AG09309 (cell line): ENCODE results near the gene LRRC27.

Experiments
- DNase-seq: peaks from one replicate; pipeline ENCODE4 v3.0.0-alpha.2; 2010; ENCODE audit warnings: low read depth
- H3K4me3 ChIP-seq: 2 replicates; pipeline ENCODE4 v1.5.1; 2011; ENCODE audit warnings: mild to moderate bottlenecking, low read depth, low read length, moderate library complexity; ENCODE audit not compliant: control insufficient read depth
- TF ChIP-seq, protein P1 (sequence below): IDR thresholded peaks from 2 replicates; pipeline ENCODE4 v1.5.1; 2011; ENCODE audit warnings: mild to moderate bottlenecking, low read depth, low read length, inconsistent platforms; ENCODE audit not compliant: insufficient read depth, control insufficient read depth; ENCODE audit errors: missing control alignments

Gene LRRC27

DNA sequence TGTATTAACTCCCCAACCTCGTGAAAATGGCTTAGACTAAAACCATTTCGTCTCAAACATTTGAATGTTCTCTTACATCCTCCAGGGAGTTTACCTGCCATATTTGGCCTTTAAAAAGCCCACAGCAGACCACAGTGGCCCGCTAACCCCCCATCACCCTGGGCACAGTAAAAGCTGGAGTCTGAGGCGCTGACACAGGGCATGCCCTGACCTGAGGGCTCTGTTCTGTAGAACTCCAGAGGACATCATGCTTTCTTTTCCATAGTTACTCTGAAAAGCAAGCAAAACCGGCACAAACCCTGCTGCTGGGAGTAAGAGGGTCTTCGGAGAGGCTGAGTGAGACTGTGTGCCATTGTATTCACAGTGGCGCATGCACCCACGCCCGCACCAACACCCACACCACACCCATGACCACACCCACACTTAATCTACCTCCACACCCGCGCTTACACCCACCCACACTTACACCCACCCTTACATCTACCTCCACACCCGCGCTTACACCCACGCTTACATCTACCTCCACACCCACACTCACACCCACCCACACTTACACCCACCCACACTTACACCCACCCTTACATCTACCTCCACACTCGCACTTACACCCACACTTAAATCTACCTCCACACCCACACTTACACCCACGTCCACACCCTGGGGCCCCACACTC lies 32.1 kb downstream of the LRRC27 start:
- TF ChIP-seq, protein P1, sequence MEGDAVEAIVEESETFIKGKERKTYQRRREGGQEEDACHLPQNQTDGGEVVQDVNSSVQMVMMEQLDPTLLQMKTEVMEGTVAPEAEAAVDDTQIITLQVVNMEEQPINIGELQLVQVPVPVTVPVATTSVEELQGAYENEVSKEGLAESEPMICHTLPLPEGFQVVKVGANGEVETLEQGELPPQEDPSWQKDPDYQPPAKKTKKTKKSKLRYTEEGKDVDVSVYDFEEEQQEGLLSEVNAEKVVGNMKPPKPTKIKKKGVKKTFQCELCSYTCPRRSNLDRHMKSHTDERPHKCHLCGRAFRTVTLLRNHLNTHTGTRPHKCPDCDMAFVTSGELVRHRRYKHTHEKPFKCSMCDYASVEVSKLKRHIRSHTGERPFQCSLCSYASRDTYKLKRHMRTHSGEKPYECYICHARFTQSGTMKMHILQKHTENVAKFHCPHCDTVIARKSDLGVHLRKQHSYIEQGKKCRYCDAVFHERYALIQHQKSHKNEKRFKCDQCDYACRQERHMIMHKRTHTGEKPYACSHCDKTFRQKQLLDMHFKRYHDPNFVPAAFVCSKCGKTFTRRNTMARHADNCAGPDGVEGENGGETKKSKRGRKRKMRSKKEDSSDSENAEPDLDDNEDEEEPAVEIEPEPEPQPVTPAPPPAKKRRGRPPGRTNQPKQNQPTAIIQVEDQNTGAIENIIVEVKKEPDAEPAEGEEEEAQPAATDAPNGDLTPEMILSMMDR: no peak
- DNase-seq: peak; percentile 23
- H3K4me3 ChIP-seq: no peak overlapping the region

DNA sequence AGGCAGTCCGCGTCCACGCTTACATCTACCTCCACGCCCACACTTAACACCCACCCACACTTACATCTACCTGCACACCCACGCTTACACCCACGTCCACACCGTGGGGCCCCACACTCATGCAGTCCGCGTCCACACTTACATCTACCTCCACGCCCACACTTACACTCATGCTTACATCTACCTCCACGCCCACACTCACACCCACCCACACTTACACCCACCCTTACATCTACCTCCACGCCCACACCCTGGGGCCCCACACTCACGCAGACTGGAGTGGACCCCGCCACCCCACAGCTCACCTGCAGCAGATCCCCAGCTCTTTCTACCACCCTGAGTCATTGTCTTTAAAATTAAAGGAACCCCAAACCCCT lies 32.6 kb downstream of the LRRC27 start:
- TF ChIP-seq, protein P1: no peak
- DNase-seq: no peak
- H3K4me3 ChIP-seq: no peak overlapping the region

DNA sequence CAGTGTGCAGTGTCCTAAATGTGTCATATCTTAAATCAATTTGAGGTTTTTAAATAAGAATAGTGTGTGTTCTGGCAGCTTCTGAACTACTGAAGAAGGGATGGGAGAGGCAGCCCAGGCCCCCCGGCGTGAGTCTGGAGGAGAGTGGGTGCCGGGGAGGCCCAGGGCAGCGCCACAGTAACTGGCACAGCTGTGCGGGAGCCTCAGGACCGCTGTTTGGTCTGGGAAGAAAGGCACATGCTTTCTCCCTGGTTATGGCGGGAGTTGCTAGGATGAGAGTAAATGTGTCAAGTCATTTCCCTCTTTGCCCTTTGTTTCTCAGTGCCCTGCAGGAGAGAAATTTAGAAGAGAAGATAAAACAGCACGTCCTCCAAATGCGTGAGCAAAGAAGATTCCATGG lies 33.1 kb downstream of the LRRC27 start:
- TF ChIP-seq, protein P1: no peak
- H3K4me3 ChIP-seq: no peak overlapping the region
- no peak for DNase-seq

DNA sequence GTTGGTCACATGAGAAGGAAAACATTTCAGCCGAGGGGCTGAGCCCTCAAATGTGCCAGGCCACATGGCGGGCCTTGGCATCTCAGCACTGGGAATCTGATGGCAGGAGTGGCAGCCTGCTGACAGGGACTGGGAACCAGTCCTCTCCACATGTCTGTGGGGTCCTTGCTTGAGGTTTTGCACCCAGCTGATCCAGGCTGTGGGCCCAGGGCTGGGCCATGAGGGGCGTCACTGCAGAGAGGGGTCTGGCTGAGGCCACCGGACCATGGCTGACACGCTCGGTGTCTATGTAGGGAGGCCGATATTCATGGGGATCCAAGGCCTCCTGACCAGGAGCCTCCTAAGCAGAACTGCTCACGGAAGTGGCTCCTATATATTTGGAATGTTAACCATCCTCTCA lies 34.0 kb downstream of the LRRC27 start:
- TF ChIP-seq, protein P1: no peak
- no peak overlapping the region for H3K4me3 ChIP-seq
- DNase-seq: no peak

DNA sequence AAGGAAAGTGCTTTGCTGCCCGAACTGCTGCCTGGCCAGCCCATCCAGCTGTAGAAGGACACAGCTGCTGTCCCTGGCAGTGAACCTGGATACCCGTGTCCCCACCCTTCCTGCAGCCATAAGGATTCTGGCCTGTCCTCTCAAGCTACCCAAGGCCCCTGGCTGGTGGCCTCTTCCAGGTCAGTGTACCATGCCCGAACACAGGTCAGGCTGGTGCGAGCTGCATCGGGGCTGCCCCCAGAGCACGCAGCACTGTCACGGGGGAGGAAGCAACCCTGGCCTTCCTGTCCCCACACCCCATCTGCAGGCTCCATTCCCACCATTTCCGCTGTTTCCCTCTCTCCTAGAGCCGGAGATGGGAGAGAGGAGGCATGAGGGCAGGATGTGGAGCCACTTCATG lies 34.5 kb downstream of the LRRC27 start:
- H3K4me3 ChIP-seq: no peak overlapping the region
- TF ChIP-seq, protein P1: no peak
- no peak for DNase-seq

DNA sequence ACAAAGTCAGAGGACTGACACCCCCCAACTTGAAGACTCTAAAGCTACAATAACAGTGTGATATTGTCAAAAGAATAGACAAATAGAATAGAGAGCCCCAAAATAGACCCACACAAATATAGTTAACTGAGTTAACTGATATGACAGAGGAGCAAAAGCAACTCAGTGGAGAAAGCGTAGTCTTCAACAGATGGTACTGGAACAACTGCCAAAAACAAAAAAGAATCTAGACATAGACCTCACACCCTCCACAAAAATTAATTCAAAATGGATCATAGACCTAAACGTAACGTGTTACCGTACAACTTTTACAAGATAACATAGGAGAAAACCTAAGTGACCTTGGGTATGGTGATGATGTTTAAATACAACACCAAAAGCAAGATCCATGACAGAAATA lies 36.4 kb downstream of the LRRC27 start:
- DNase-seq: no peak

More for the DNA sequence above, 36.4 kb downstream of the LRRC27 start:
- TF ChIP-seq, protein P1: no peak
- no peak overlapping the region for H3K4me3 ChIP-seq
